ENCODE data around the gene CEP104. TPM values are rescaled to one million over a fixed set of nuclear protein-coding genes. Genes with fewer than 3 reads are reported as not detected.
"Not testable (repeated sequence)": the region's sequence is repeated elsewhere in the genome, so short reads cannot be mapped to it uniquely, and the experiment has no call there.

CEP104 gene
- total and polyA plus RNA-seq, 2 experiments from 2014 or later = 12.3 to 29.8 TPM

DNA sequence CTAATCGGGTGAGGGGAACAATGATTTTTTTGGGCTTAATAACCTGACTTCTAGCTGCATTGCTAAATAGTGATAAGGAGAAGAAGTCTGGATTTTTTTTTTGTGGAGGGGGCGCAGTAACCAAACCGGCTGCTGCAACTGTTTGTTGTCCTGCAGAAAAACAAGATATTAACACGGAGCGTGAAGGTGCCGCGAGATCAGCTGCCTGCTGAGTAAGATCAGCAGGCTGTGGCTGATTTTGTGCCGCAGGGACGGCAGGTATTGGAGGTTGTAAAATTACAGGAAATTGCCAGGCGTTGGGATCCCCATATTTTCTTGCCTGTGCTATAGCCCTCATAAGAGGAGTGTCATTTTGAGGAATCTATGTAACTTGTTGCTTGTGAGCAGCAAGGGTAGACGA is 52.0 kb downstream of the CEP104 start:
- Histone ChIP-seq H3K4me1 (ENCODE audit: insufficient read depth) (no peaks in the 10 kb centered on the region), H3K9me3 (ENCODE audit: low read depth) (no peaks in the 10 kb centered on the region), H3K4me3 (no peak overlapping the region), H3F3A (ENCODE audit: insufficient read depth) (no peaks in the 10 kb centered on the region), H3K9me2 (ENCODE audit: insufficient read depth) (no peaks in the 10 kb centered on the region), H3K79me2 (ENCODE audit: insufficient read depth) (no peaks in the 10 kb centered on the region), H3K4me2 (ENCODE audit: unreplicated experiment) (no peak overlapping the region), H4K20me1 (ENCODE audit: insufficient read depth) (no peaks in the 10 kb centered on the region), H2AFZ (no peak overlapping the region), H3K27ac (no peak overlapping the region), H3K9ac (no peak overlapping the region), H3K27me3 (replicated peaks; ENCODE audit: insufficient read depth) (0 out of 2 replicates have a peak, but pooled peaks cover 5% of the 10 kb centered on the region), H3K36me3 (ENCODE audit: low read depth) (no peaks in the 10 kb centered on the region)
- no peak for DNase-seq
- no peak for TF ChIP-seq EZH2phosphoT487 (IDR thresholded peaks at IDR 0.05; ENCODE audit: insufficient read depth, low read depth)
- TF ChIP-seq EZH2 (IDR thresholded peaks at IDR 0.05; ENCODE audit: insufficient read depth, poor library complexity, severe bottlenecking) = no peak
- in situ Hi-C loops (cut with MboI) = no loop called here
- WGBS, 2 experiments (ENCODE audit: low coverage in 1 of 2, low lambda C conversion rate in 2 of 2, missing lambda C conversion rate in 2 of 2) = 66 to 70% methylated on average over 11 of the region's 11 CpGs

DNA sequence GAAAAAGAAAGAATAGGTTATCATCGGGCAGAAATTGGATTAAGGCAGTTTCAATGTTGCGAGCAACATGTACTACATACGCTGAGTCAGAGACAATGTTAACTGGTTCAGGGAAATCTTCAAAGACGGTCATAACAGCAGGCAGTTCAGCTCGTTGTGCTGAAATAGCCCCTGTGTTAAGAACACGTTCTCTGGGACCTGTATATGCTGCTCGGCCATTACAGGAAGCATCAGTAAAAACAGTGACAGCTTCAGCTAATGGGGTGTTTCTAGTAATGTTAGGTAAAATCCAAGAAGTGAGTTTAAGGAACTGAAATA is 52.4 kb downstream of the CEP104 start:
- H3K79me2 ChIP-seq (ENCODE audit: insufficient read depth); H2AFZ ChIP-seq; in situ Hi-C loops (cut with MboI); H3K27me3 ChIP-seq (replicated peaks; ENCODE audit: insufficient read depth); H3K36me3 ChIP-seq (ENCODE audit: low read depth); DNase-seq; H3K4me2 ChIP-seq (ENCODE audit: unreplicated experiment); H3K4me3 ChIP-seq; H3K9ac ChIP-seq; H3K4me1 ChIP-seq (ENCODE audit: insufficient read depth); H3F3A ChIP-seq (ENCODE audit: insufficient read depth); H3K27ac ChIP-seq; H3K9me2 ChIP-seq (ENCODE audit: insufficient read depth); H3K9me3 ChIP-seq (ENCODE audit: low read depth); H4K20me1 ChIP-seq (ENCODE audit: insufficient read depth): not testable (repeated sequence)
- WGBS, 2 experiments (ENCODE audit: low coverage in 1 of 2, low lambda C conversion rate in 2 of 2, missing lambda C conversion rate in 2 of 2) = 46 to 49% methylated on average over 7 of the region's 7 CpGs

DNA sequence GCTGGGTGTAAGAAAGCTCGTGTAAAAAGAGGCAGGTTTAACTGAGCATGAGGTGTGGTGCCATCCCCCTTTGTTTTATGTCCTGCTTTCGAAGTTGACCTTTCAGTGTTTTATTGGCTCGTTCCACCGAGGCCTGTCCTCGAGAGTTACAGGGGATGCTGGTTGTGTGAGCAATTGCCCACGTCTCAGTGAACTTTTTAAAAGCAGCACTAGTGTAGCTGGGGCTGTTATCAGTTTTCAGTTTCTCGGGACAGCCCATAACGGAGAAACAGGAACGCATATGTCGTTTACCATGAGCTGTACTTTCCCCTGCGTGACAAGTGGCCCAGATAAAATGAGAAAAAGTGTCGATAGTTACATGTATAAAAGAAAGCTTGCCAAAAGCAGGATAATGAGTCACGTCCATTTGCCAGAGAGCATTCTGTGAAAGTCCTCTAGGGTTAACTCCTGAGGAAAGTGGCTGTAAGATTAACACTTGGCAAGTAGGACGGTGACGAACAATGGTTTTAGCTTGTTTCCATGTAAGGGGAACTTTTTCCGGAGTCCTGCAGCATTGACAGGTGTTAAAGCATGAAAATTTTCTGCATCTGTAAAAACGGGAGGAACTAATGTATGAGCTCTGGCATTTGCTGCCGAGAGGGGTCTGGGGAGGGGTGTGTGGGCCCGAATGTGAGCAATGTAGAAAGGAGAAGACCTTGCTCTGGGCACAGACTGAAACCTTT is 52.9 kb downstream of the CEP104 start:
- no peaks in the 10 kb centered on the region for H4K20me1 ChIP-seq (ENCODE audit: insufficient read depth)
- in situ Hi-C loops (cut with MboI) = no loop called here
- no peaks in the 10 kb centered on the region for H3K79me2 ChIP-seq (ENCODE audit: insufficient read depth)
- H2AFZ ChIP-seq = no peak overlapping the region; the same call in 1 of the 2 replicates
- H3K9ac ChIP-seq = no peak overlapping the region
- no peak overlapping the region for H3K4me3 ChIP-seq
- no peak for TF ChIP-seq EZH2phosphoT487 (IDR thresholded peaks at IDR 0.05; ENCODE audit: insufficient read depth, low read depth)
- no peak for TF ChIP-seq EZH2 (IDR thresholded peaks at IDR 0.05; ENCODE audit: insufficient read depth, poor library complexity, severe bottlenecking)
- peak; percentile 46 for DNase-seq
- no peaks in the 10 kb centered on the region for H3K4me1 ChIP-seq (ENCODE audit: insufficient read depth)
- H3K9me2 ChIP-seq (ENCODE audit: insufficient read depth) = no peaks in the 10 kb centered on the region
- no peaks in the 10 kb centered on the region for H3K36me3 ChIP-seq (ENCODE audit: low read depth)
- 35 to 42% methylated on average over 19 of the region's 19 CpGs for whole genome bisulfite sequencing, 2 experiments (ENCODE audit: low coverage in 1 of 2, low lambda C conversion rate in 2 of 2, missing lambda C conversion rate in 2 of 2)
- H3K27me3 ChIP-seq (replicated peaks; ENCODE audit: insufficient read depth) = 0 out of 2 replicates have a peak, but pooled peaks cover 5% of the 10 kb centered on the region
- H3K4me2 ChIP-seq (ENCODE audit: unreplicated experiment) = no peak overlapping the region
- H3K9me3 ChIP-seq (ENCODE audit: low read depth) = no peaks in the 10 kb centered on the region
- H3F3A ChIP-seq (ENCODE audit: insufficient read depth) = no peaks in the 10 kb centered on the region
- no peak overlapping the region for H3K27ac ChIP-seq

DNA sequence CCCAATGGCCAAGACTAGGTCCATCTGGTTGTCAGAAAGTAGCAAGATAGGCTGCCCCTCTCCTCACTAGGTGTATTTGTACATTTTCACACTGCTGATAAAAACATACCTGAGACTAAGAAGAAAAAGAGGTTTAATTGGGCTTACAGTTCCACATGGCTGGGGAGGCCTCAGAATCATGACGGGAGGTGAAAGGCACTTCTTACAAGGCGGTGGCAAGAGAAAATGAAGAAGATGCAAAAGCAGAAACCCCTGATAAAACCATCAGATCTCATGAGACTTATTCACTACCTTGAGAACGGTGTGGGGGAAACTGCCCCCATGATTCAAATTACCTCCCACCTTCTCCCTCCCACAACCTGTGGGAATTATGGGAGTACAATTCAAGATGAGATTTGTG is 56.2 kb downstream of the CEP104 start:
- DNase-seq; H3K4me2 ChIP-seq (ENCODE audit: unreplicated experiment); in situ Hi-C loops (cut with MboI); H3K9ac ChIP-seq; H3K27me3 ChIP-seq (replicated peaks; ENCODE audit: insufficient read depth); H3K27ac ChIP-seq; H3K4me3 ChIP-seq; H3K9me3 ChIP-seq (ENCODE audit: low read depth); H3K9me2 ChIP-seq (ENCODE audit: insufficient read depth); H3F3A ChIP-seq (ENCODE audit: insufficient read depth); H3K36me3 ChIP-seq (ENCODE audit: low read depth); H3K79me2 ChIP-seq (ENCODE audit: insufficient read depth); H3K4me1 ChIP-seq (ENCODE audit: insufficient read depth); H2AFZ ChIP-seq; H4K20me1 ChIP-seq (ENCODE audit: insufficient read depth): not testable (repeated sequence)
- WGBS, 2 experiments (ENCODE audit: low coverage in 1 of 2, low lambda C conversion rate in 2 of 2, missing lambda C conversion rate in 2 of 2) = 35 to 38% methylated on average over 3 of the region's 3 CpGs
